Suprapubic skin (tissue), 3 donors: ENCODE data around the gene ZFP69.

ENCODE experiments used
- CTCF ChIP-seq, 2 donors: fragments of 200-600 bp in 1 of 2; fragments of 450-650 bp in 1 of 2; sonication (generic) in 1 of 2; IDR thresholded peaks; one replicate each; pipeline ENCODE4 v1.5.1; 2016 to 2019; ENCODE audit warnings: antibody characterized with exemption in 2 of 2, mild to moderate bottlenecking in 1 of 2, moderate library complexity in 1 of 2
- POLR2A ChIP-seq, 2 donors: fragments of 450-650 bp; IDR thresholded peaks; one replicate each; pipeline ENCODE4 v1.6.1; 2017; ENCODE audit warnings: antibody characterized with exemption in 2 of 2, mild to moderate bottlenecking in 2 of 2, moderate library complexity in 2 of 2

DNA sequence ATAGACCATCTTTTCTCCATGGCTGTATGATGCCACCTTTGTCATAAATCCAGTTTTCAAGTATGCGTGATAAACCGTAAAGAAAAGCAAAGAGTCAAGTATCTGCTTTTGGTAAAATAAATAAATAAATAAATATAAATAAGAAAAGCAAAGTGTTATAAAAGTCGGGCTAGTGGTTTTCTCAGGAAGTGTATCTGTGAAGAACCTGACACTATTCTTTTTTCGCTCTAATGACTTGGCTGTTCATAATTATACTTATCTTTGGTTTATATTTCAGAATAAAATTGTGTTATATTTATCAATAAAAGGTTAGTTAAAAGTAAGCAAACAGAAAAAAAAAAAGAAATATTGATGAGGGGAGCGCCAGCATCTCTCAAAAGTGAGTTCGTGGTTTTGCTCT lies 30.9 kb downstream of the ZFP69 start:
- no peak for TF ChIP-seq CTCF (IDR thresholded peaks at IDR 0.05)
- no peak for TF ChIP-seq POLR2A (IDR thresholded peaks at IDR 0.05)
